Fibroblast of lung (primary cell): Measurements from ENCODE around the gene NBEA.

Experiments used
- CTCF ChIP-seq, 2 donors: IDR thresholded peaks in 1 of 2; conservative IDR thresholded peaks in 1 of 2; 1 replicate in 1 of 2; 2 replicates in 1 of 2; pipeline ENCODE4 v1.5.1; 2011 to 2012; ENCODE audit warnings: low read length in 2 of 2, control low read depth in 1 of 2, inconsistent platforms in 1 of 2, low read depth in 1 of 2, mild to moderate bottlenecking in 1 of 2
- EZH2 ChIP-seq: IDR thresholded peaks from 2 replicates; pipeline ENCODE4 v1.5.1; 2012; ENCODE audit warnings: low read length, control low read depth, mild to moderate bottlenecking; ENCODE audit errors: missing control alignments

- TF ChIP-seq EZH2 (no peak), CTCF (conservative IDR thresholded peaks at IDR 0.05 in 1 of 2, IDR thresholded peaks at IDR 0.05 in 1 of 2; ENCODE audit: low read depth in 1 of 2, low read length in 2 of 2) (no peak)
Observed at GRCh38 chr13:34900288-34900739, 41.8 kb upstream of the NBEA start.
